ENCODE measurements around the gene RNGTT. TPM values are rescaled to one million over a fixed set of nuclear protein-coding genes. Genes with fewer than 3 reads are reported as not detected.

RNGTT gene
- polyA plus RNA-seq, 4 donors, result 3.8 to 8.3 (median 4.7) TPM

DNA sequence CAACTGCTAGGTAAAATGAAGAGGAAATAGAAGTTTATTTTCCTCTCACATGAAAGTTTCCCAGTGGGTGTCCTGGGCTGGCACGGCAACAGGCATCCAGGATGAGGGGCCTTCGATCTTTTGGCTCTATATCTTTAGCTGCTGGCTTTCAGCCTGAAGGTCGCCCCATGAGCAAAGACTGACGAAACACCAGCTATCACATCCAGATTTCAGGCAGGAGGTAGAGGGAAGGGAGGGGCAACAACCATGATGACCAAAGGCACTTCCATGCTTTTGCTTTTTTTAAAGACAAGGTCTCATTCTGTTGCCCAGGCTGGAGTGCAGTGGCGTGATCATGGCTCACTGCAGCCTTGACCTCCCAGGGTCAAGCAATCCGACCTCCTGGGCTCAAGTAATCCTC is 387.9 kb downstream of the RNGTT start:
- no peaks in the 10 kb centered on the region for H3K4me1 ChIP-seq (ENCODE audit: control insufficient read depth in 3 of 3, insufficient read depth in 2 of 3, low read depth in 1 of 3, low read length in 2 of 3)
- 66 to 84% (median 68%) methylated on average over 6 of the region's 6 CpGs for WGBS, 3 donors
- no peak overlapping the region for H3K4me3 ChIP-seq (ENCODE audit: low read depth in 1 of 3, low read length in 3 of 3)
- FAIRE-seq (no peak), DNase-seq (no peak)
- no peaks in the 10 kb centered on the region for H3K27me3 ChIP-seq (ENCODE audit: control insufficient read depth in 3 of 3, insufficient read depth in 3 of 3, low read length in 3 of 3)
- no peak overlapping the region for H3K27ac ChIP-seq (ENCODE audit: low read depth in 1 of 3, low read length in 2 of 3)
- H3K9me3 ChIP-seq (ENCODE audit: control insufficient read depth in 2 of 2, insufficient read depth in 1 of 2, low read depth in 1 of 2, low read length in 1 of 2), result peaks cover 0 to 3% of the 10 kb centered on the region in 2 donors
- no peaks in the 10 kb centered on the region for H3K36me3 ChIP-seq (ENCODE audit: control insufficient read depth in 3 of 3, insufficient read depth in 2 of 3, low read depth in 1 of 3, low read length in 3 of 3)

DNA sequence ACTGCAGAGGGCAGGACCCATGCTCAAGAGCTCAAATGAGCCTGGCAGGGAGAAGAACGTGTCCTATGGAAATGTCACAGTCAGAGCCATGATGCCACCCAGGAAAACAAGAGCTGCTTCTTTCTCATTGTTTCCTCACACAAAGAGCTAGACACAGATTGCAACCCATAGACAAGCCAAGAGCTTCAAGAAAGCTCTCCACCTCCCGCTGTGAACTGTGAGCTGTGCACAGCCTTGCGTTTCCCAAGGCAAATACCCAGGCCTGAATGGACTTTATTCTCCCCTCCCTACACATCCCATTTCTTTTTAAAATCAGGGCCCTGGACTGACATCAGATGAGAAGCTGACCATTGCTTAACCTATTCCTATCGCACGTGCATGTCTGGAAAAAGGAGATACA is 388.8 kb downstream of the RNGTT start:
- H3K27ac ChIP-seq (ENCODE audit: low read depth in 1 of 3, low read length in 2 of 3), result no peak overlapping the region
- peaks cover 0 to 10% of the 10 kb centered on the region in 2 donors for H3K9me3 ChIP-seq (ENCODE audit: control insufficient read depth in 2 of 2, insufficient read depth in 1 of 2, low read depth in 1 of 2, low read length in 1 of 2)
- DNase-seq, result no peak
- H3K27me3 ChIP-seq (ENCODE audit: control insufficient read depth in 3 of 3, insufficient read depth in 3 of 3, low read length in 3 of 3), result no peaks in the 10 kb centered on the region
- H3K36me3 ChIP-seq (ENCODE audit: control insufficient read depth in 3 of 3, insufficient read depth in 2 of 3, low read depth in 1 of 3, low read length in 3 of 3), result no peaks in the 10 kb centered on the region
- FAIRE-seq, result no peak
- no peaks in the 10 kb centered on the region for H3K4me1 ChIP-seq (ENCODE audit: control insufficient read depth in 3 of 3, insufficient read depth in 2 of 3, low read depth in 1 of 3, low read length in 2 of 3)
- no peak overlapping the region for H3K4me3 ChIP-seq (ENCODE audit: low read depth in 1 of 3, low read length in 3 of 3)
- 76 to 79% (median 79%) methylated on average over 5 of the region's 5 CpGs for WGBS, 3 donors

DNA sequence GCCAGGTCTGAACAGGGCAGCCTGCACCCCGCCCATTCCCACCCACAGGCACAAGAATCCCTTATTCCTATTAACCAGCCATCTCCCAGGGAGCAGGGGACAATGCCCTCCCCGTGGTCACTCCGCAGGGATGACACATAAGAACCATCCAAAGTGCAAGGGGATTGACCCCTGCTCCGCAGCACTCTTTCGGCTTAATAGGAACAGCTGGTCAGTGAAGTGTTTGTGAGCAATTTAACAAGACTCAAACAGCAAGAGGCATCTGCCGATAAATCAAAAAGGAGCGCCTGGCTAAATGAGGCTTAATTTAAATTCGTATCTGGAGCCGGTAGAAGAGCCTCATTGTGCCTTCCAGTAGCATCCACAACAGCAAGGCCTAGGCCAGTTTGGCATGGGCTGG is 389.4 kb downstream of the RNGTT start:
- WGBS, 3 donors, result 70 to 76% (median 75%) methylated on average over 9 of the region's 9 CpGs
- FAIRE-seq, result no peak
- Histone ChIP-seq H3K27me3 (ENCODE audit: control insufficient read depth in 3 of 3, insufficient read depth in 3 of 3, low read length in 3 of 3) (no peaks in the 10 kb centered on the region), H3K36me3 (ENCODE audit: control insufficient read depth in 3 of 3, insufficient read depth in 2 of 3, low read depth in 1 of 3, low read length in 3 of 3) (no peaks in the 10 kb centered on the region), H3K4me1 (ENCODE audit: control insufficient read depth in 3 of 3, insufficient read depth in 2 of 3, low read depth in 1 of 3, low read length in 2 of 3) (no peaks in the 10 kb centered on the region), H3K4me3 (ENCODE audit: low read depth in 1 of 3, low read length in 3 of 3) (no peak overlapping the region), H3K9me3 (ENCODE audit: control insufficient read depth in 2 of 2, insufficient read depth in 1 of 2, low read depth in 1 of 2, low read length in 1 of 2) (peaks cover 0 to 16% of the 10 kb centered on the region in 2 donors), H3K27ac (ENCODE audit: low read depth in 1 of 3, low read length in 2 of 3) (no peak overlapping the region)
- no peak for DNase-seq

DNA sequence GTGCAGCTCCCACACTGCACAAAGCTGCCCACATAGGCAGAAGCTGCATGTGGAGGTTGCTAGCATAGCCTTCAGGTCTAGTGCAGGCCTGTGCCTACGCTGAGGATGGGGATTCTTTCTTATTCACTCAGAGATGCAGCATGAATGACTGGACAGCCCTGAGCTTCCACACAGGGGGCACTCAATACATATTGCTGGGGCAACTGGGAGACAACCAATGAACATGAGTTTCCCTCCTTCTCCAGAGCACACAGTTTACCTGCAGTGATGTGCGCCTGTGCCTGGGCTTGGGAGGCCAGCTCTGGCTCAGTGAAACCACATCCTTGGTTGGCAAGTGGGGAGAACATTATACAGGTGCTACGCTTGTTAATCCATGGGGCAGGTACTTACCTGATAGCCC is 389.9 kb downstream of the RNGTT start:
- DNase-seq, result no peak
- Histone ChIP-seq H3K9me3 (ENCODE audit: control insufficient read depth in 2 of 2, insufficient read depth in 1 of 2, low read depth in 1 of 2, low read length in 1 of 2) (peaks cover 0 to 17% of the 10 kb centered on the region in 2 donors), H3K27ac (ENCODE audit: low read depth in 1 of 3, low read length in 2 of 3) (no peak overlapping the region), H3K27me3 (ENCODE audit: control insufficient read depth in 3 of 3, insufficient read depth in 3 of 3, low read length in 3 of 3) (no peaks in the 10 kb centered on the region), H3K4me3 (ENCODE audit: low read depth in 1 of 3, low read length in 3 of 3) (no peak overlapping the region), H3K36me3 (ENCODE audit: control insufficient read depth in 3 of 3, insufficient read depth in 2 of 3, low read depth in 1 of 3, low read length in 3 of 3) (no peaks in the 10 kb centered on the region), H3K4me1 (ENCODE audit: control insufficient read depth in 3 of 3, insufficient read depth in 2 of 3, low read depth in 1 of 3, low read length in 2 of 3) (no peaks in the 10 kb centered on the region)
- no peak for FAIRE-seq
- 60 to 69% (median 66%) methylated on average over 3 of the region's 3 CpGs for WGBS, 3 donors

DNA sequence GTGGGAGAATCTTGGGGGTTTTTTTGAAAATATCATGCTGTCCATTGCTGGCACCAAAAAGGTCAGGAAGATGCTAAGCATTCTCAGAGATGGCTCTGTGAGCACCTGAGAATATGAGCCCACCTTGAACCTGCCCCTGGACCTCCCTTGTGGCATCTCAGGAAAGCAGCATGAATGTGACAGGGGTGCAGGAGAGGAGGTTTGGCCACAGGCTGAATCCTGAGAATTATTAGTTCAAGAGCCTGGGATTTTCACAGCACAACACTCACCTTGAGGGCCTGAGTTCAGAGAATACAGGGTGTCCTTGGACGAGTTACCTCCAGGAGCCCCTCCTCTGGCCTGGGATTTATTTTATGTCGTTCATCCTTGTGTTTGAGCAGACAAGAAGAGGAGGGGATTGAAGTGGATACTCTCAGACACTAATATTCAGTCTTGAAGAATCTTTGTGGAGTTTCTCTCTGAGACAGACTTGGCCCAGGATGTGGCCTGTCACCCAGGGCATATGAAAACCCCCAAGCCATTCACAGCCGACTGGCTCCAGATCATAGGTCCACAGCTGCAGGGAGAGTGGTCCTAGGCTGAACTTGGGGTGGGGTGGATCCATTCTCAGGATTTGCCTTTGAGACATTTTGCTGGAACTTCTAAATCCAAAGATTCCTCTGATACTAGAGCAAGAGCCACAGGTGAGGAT is 390.8 kb downstream of the RNGTT start:
- DNase-seq, result no peak
- WGBS, 3 donors, result 39 to 43% (median 39%) methylated on average over 3 of the region's 3 CpGs
- Histone ChIP-seq H3K27me3 (ENCODE audit: control insufficient read depth in 3 of 3, insufficient read depth in 3 of 3, low read length in 3 of 3) (no peaks in the 10 kb centered on the region), H3K36me3 (ENCODE audit: control insufficient read depth in 3 of 3, insufficient read depth in 2 of 3, low read depth in 1 of 3, low read length in 3 of 3) (no peaks in the 10 kb centered on the region), H3K4me3 (ENCODE audit: low read depth in 1 of 3, low read length in 3 of 3) (no peak overlapping the region), H3K9me3 (ENCODE audit: control insufficient read depth in 2 of 2, insufficient read depth in 1 of 2, low read depth in 1 of 2, low read length in 1 of 2) (peaks cover 0 to 17% of the 10 kb centered on the region in 2 donors), H3K4me1 (ENCODE audit: control insufficient read depth in 3 of 3, insufficient read depth in 2 of 3, low read depth in 1 of 3, low read length in 2 of 3) (no peaks in the 10 kb centered on the region), H3K27ac (ENCODE audit: low read depth in 1 of 3, low read length in 2 of 3) (no peak overlapping the region)
- FAIRE-seq, result no peak

DNA sequence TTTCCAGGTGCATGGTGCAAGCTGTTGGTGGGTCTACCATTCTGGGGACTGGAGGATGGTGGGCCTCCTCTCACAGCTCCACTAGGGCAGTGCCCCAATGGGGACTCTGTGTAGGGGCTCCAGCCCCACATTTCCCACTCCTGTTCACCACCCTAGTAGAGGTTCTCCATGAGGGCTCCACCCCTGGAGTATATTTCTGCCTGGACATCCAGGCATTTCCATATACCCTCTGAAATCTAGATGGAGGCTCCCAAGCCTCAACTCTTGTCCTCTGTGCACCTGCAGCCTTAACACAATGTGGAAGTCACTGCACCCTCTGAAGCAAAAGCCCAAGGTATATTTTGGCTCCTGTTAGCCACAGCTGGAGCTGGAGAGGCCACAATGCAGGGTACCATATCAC is 393.5 kb downstream of the RNGTT start:
- no peaks in the 10 kb centered on the region for H3K4me1 ChIP-seq (ENCODE audit: control insufficient read depth in 3 of 3, insufficient read depth in 2 of 3, low read depth in 1 of 3, low read length in 2 of 3)
- FAIRE-seq (no peak), DNase-seq (no peak)
- H3K4me3 ChIP-seq (ENCODE audit: low read depth in 1 of 3, low read length in 3 of 3), result no peak overlapping the region
- no peaks in the 10 kb centered on the region for H3K36me3 ChIP-seq (ENCODE audit: control insufficient read depth in 3 of 3, insufficient read depth in 2 of 3, low read depth in 1 of 3, low read length in 3 of 3)
- H3K27me3 ChIP-seq (ENCODE audit: control insufficient read depth in 3 of 3, insufficient read depth in 3 of 3, low read length in 3 of 3), result no peaks in the 10 kb centered on the region
- H3K9me3 ChIP-seq (ENCODE audit: control insufficient read depth in 2 of 2, insufficient read depth in 1 of 2, low read depth in 1 of 2, low read length in 1 of 2), result peaks cover 0 to 17% of the 10 kb centered on the region in 2 donors
- no peak overlapping the region for H3K27ac ChIP-seq (ENCODE audit: low read depth in 1 of 3, low read length in 2 of 3)

DNA sequence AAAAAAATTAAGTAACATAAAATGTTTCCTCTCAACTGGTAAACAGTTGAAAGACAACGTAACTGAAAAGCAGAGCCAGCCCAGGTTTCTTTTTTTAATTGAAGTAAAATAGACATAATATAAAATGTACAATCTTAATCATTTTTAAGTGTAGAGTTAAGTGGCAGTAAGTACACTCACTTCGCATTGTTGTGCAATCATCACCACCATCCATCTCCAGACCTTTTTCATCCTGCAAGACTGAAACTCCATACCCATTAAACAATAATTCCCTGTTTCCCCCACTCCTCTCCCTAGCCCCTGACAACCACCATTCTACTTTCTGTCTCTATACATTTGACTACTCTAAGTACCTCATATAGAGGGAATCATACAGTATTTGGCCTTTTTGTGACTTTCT is 395.7 kb downstream of the RNGTT start:
- DNase-seq, result no peak
- no peaks in the 10 kb centered on the region for H3K36me3 ChIP-seq (ENCODE audit: control insufficient read depth in 3 of 3, insufficient read depth in 2 of 3, low read depth in 1 of 3, low read length in 3 of 3)
- WGBS, 3 donors, result 74 to 88% (median 75%) methylated on average over 2 of the region's 2 CpGs
- peaks cover 0 to 17% of the 10 kb centered on the region in 2 donors for H3K9me3 ChIP-seq (ENCODE audit: control insufficient read depth in 2 of 2, insufficient read depth in 1 of 2, low read depth in 1 of 2, low read length in 1 of 2)
- no peak overlapping the region for H3K27ac ChIP-seq (ENCODE audit: low read depth in 1 of 3, low read length in 2 of 3)
- H3K4me1 ChIP-seq (ENCODE audit: control insufficient read depth in 3 of 3, insufficient read depth in 2 of 3, low read depth in 1 of 3, low read length in 2 of 3), result no peaks in the 10 kb centered on the region
- H3K27me3 ChIP-seq (ENCODE audit: control insufficient read depth in 3 of 3, insufficient read depth in 3 of 3, low read length in 3 of 3), result no peaks in the 10 kb centered on the region
- FAIRE-seq, result no peak
- no peak overlapping the region for H3K4me3 ChIP-seq (ENCODE audit: low read depth in 1 of 3, low read length in 3 of 3)

DNA sequence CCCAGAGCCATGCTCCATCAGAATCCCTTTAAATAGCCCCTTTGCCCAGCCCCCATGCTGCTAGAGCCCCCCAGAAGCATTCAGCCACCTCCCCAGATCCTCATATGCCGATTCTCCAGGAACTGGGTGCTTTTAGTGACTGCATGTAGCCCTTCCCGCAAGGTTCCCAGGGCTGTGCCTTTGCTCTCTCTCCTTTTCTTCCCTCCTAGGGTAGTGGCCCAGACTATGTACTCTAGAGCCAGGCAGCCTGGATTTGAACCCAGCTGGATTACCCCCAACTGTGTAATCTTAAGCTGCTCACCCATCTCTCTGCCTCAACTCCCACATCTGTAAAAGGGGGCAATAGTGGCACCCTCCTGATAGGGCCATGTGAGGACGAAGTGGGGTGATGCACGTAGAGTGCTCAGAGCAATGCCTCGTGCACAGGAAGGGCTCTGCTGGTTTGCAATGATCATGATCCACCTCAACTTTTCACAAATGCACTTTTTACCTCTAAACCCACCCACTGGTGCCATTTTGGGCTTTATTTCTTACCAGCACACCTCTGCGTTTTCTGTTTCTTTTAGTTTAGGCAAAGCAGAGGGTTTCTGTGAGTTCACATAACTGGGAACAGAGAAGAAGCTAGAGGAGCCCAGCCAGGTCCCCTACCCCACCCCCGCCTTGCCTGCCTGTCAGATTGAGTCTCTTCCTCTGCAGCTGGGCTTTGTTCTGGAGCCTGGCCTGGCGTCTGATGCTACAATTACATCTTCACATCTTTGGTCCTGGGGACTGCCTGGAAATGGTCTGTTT is 396.5 kb downstream of the RNGTT start:
- no peaks in the 10 kb centered on the region for H3K36me3 ChIP-seq (ENCODE audit: control insufficient read depth in 3 of 3, insufficient read depth in 2 of 3, low read depth in 1 of 3, low read length in 3 of 3)
- no peak overlapping the region for H3K4me3 ChIP-seq (ENCODE audit: low read depth in 1 of 3, low read length in 3 of 3)
- no peaks in the 10 kb centered on the region for H3K27me3 ChIP-seq (ENCODE audit: control insufficient read depth in 3 of 3, insufficient read depth in 3 of 3, low read length in 3 of 3)
- WGBS, 3 donors, result 59 to 73% (median 64%) methylated on average over 8 of the region's 8 CpGs
- peaks cover 0 to 17% of the 10 kb centered on the region in 2 donors for H3K9me3 ChIP-seq (ENCODE audit: control insufficient read depth in 2 of 2, insufficient read depth in 1 of 2, low read depth in 1 of 2, low read length in 1 of 2)
- DNase-seq (no peak), FAIRE-seq (no peak)
- H3K4me1 ChIP-seq (ENCODE audit: control insufficient read depth in 3 of 3, insufficient read depth in 2 of 3, low read depth in 1 of 3, low read length in 2 of 3), result no peaks in the 10 kb centered on the region
- no peak overlapping the region for H3K27ac ChIP-seq (ENCODE audit: low read depth in 1 of 3, low read length in 2 of 3)

Measured in small intestine (tissue), 7 donors.